Endodermal cell (in vitro differentiated cells): ENCODE results near the gene KDM2A. TPM values are rescaled to one million over a fixed set of nuclear protein-coding genes. Genes with fewer than 3 reads are reported as not detected.

Experiments
- DNase-seq: peaks from one replicate; pipeline ENCODE4 v3.0.0-alpha.2; 2017
- H3K27ac ChIP-seq: 2 replicates; pipeline ENCODE4 v1.5.1; 2013; ENCODE audit warnings: mild to moderate bottlenecking, low read depth, low read length, moderate library complexity
- H3K27me3 ChIP-seq: 2 replicates; pipeline ENCODE4 v1.6.1; 2013; ENCODE audit warnings: mild to moderate bottlenecking, low read length, moderate library complexity; ENCODE audit not compliant: insufficient read depth, control insufficient read depth, poor library complexity, severe bottlenecking
- H3K36me3 ChIP-seq: 2 replicates; pipeline ENCODE4 v1.7.0; 2013; ENCODE audit warnings: mild to moderate bottlenecking, low read length, moderate library complexity; ENCODE audit not compliant: control insufficient read depth, insufficient read depth
- H3K4me1 ChIP-seq: one replicate; pipeline ENCODE4 v1.7.0; 2013; ENCODE audit warnings: low read length; ENCODE audit not compliant: control insufficient read depth, insufficient read depth
- H3K4me3 ChIP-seq: 2 replicates; pipeline ENCODE4 v1.5.1; 2013; ENCODE audit warnings: mild to moderate bottlenecking, low read length, moderate library complexity
- H3K9ac ChIP-seq: 2 replicates; pipeline ENCODE4 v1.6.1; 2013; ENCODE audit warnings: mild to moderate bottlenecking, low read length, moderate library complexity; ENCODE audit not compliant: poor library complexity, severe bottlenecking; ENCODE audit errors: extremely low read depth
- H3K9me3 ChIP-seq: 2 replicates; pipeline ENCODE4 v1.6.1; 2013; ENCODE audit warnings: mild to moderate bottlenecking, low read length, moderate library complexity; ENCODE audit not compliant: control insufficient read depth
- H3K27ac Mint-ChIP-seq: 2 replicates; pipeline ENCODE4 v1.8.0; 2020; ENCODE audit warnings: mixed read lengths
- H3K27me3 Mint-ChIP-seq: 2 replicates; pipeline ENCODE4 v1.8.0; 2021; ENCODE audit warnings: mild to moderate bottlenecking, mixed read lengths; ENCODE audit not compliant: insufficient read depth
- H3K36me3 Mint-ChIP-seq: 2 replicates; pipeline ENCODE4 v1.8.0; 2020; ENCODE audit warnings: low read depth, mixed read lengths
- H3K4me1 Mint-ChIP-seq: 2 replicates; pipeline ENCODE4 v1.8.0; 2020; ENCODE audit warnings: mixed read lengths
- H3K4me3 Mint-ChIP-seq: 2 replicates; pipeline ENCODE4 v1.8.0; 2020; ENCODE audit warnings: mild to moderate bottlenecking, moderate library complexity, mixed read lengths
- H3K9me3 Mint-ChIP-seq: 2 replicates; pipeline ENCODE4 v1.8.0; 2020; ENCODE audit warnings: mild to moderate bottlenecking, mixed read lengths
- CTCF ChIP-seq: fragments of 200-600 bp; sonication (generic); conservative IDR thresholded peaks from 2 replicates; pipeline ENCODE4 v1.5.0; 2021; ENCODE audit warnings: antibody characterized with exemption, mild to moderate bottlenecking
- WGBS, 2 experiments: methylation state at CpG; one replicate each; pipeline versions ENCODE4 v1.1.5 to v1.1.7; 2013; ENCODE audit warnings: missing lambda C conversion rate in 2 of 2, mixed read lengths in 1 of 2; ENCODE audit not compliant: insufficient coverage in 1 of 2, insufficient read length in 1 of 2; 5-methylcytosine and 5-hydroxymethylcytosine counted together
- total RNA-seq, 2 donors: library from RNA; stranded (reverse); fragmentation: NEBNext Ultra II Directional in 1 of 2; extraction: Animal tissue kit (Norgen Biotek cat#: 25700) in 1 of 2; gene quantifications; 2 replicates in 1 of 2; 3 replicates in 1 of 2; pipeline ENCODE4 v1.2.1, GENCODE V29; 2021

The KDM2A gene
- total RNA-seq, 2 donors from 2014 or later = 59.4 to 75.4 TPM

- Histone ChIP-seq H3K9me3 (no peaks in the 10 kb centered on the region), H3K4me1 (no peaks in the 10 kb centered on the region), H3K27me3 (no peaks in the 10 kb centered on the region), H3K4me3 (no peak overlapping the region), H3K9ac (no peak overlapping the region), H3K27ac (no peak overlapping the region), H3K36me3 (peaks cover 82% of the 10 kb centered on the region)
- Mint-ChIP-seq H3K27me3 (no peaks in the 10 kb centered on the region), H3K4me1 (no peaks in the 10 kb centered on the region), H3K27ac (no peak overlapping the region), H3K4me3 (no peak overlapping the region), H3K9me3 (no peaks in the 10 kb centered on the region), H3K36me3 (peaks cover 77% of the 10 kb centered on the region)
- no peak for TF ChIP-seq CTCF
- WGBS, 2 experiments = 83% methylated on average over 1 of the region's 1 CpG; no CpG with 5 or more reads in 1 of the 2 experiments
- DNase-seq = no peak
Observed at GRCh38 chr11:67136156-67136555, 17.1 kb downstream of the KDM2A start.

- Mint-ChIP-seq H3K36me3 (peaks cover 65% of the 10 kb centered on the region), H3K27me3 (no peaks in the 10 kb centered on the region), H3K9me3 (no peaks in the 10 kb centered on the region), H3K4me3 (no peak overlapping the region), H3K27ac (no peak overlapping the region), H3K4me1 (no peaks in the 10 kb centered on the region)
- H3K27ac ChIP-seq = no peak overlapping the region
- no peak overlapping the region for H3K4me3 ChIP-seq
- H3K9ac ChIP-seq = no peak overlapping the region
- H3K36me3 ChIP-seq = peaks cover 75% of the 10 kb centered on the region
- H3K9me3 ChIP-seq = no peaks in the 10 kb centered on the region
- no peak for TF ChIP-seq CTCF
- DNase-seq = no peak
- 89 to 97% methylated on average over 4 of the region's 4 CpGs for WGBS, 2 experiments
- no peaks in the 10 kb centered on the region for H3K4me1 ChIP-seq
- no peaks in the 10 kb centered on the region for H3K27me3 ChIP-seq
Observed at GRCh38 chr11:67138922-67139321, 19.9 kb downstream of the KDM2A start.

GRCh38 chr11:67146516-67147226 lies 27.6 kb downstream of the KDM2A start:
- no peaks in the 10 kb centered on the region for H3K4me1 Mint-ChIP-seq
- no peak for DNase-seq
- 95 to 96% methylated on average over 4 to 5 of the region's 5 CpGs for WGBS, 2 experiments
- H3K9me3 Mint-ChIP-seq = no peaks in the 10 kb centered on the region
- Histone ChIP-seq H3K36me3 (peaks cover 52% of the 10 kb centered on the region), H3K27me3 (no peaks in the 10 kb centered on the region), H3K4me3 (no peak overlapping the region), H3K9me3 (no peaks in the 10 kb centered on the region), H3K27ac (no peak overlapping the region), H3K9ac (no peak overlapping the region), H3K4me1 (no peaks in the 10 kb centered on the region)
- TF ChIP-seq CTCF = no peak
- no peak overlapping the region for H3K4me3 Mint-ChIP-seq
- peak overlapping the region; percentile 24 for H3K27ac Mint-ChIP-seq
- no peaks in the 10 kb centered on the region for H3K27me3 Mint-ChIP-seq
- H3K36me3 Mint-ChIP-seq = peaks cover 51% of the 10 kb centered on the region
